Panc1 (cell line): Measurements from ENCODE around the gene HEG1. TPM values are rescaled to one million over a fixed set of nuclear protein-coding genes. Genes with fewer than 3 reads are reported as not detected.
A peak's percentile ranks its signal among the peaks of the same experiment; 100 is the strongest.

Experiments
- ATAC-seq: fragments of 200-7000 bp; cut with Tn5 transposase; 2 replicates; pipeline ENCODE4 v1.9.1; 2020; ENCODE audit warnings: mild to moderate bottlenecking, moderate library complexity
- BruUV-seq: library from RNA; stranded (reverse); fragments of 400-500 nt; replicated peaks from 2 replicates; lab custom pipeline; 2021; lab: Mats Ljungman, UMichigan
- CTCF ChIA-PET: fragments of 300-600 bp; sonication (Branson Sonifier 250); formaldehyde crosslinking; loops from one replicate; lab custom pipeline; 2022; ENCODE audit warnings: antibody characterized with exemption; lab: Charles Lee
- POLR2A ChIA-PET: fragments of 300-600 bp; sonication (Branson Sonifier 250); formaldehyde crosslinking; loops from one replicate; lab custom pipeline; 2022; ENCODE audit warnings: antibody characterized with exemption; lab: Charles Lee
- DNase-seq: peaks from one replicate; pipeline ENCODE4 v3.0.0-alpha.2; 2010; ENCODE audit warnings: low read depth, low spot score
- H3K27ac ChIP-seq: 2 replicates; pipeline ENCODE4 v1.5.1; 2011; ENCODE audit warnings: mild to moderate bottlenecking, low read length, inconsistent platforms
- H3K27me3 ChIP-seq: fragments of 200-500 bp; sonication (Bioruptor generic); 2 replicates; pipeline ENCODE4 v1.6.0; 2014; ENCODE audit warnings: low read length, inconsistent platforms; ENCODE audit not compliant: control insufficient read depth, insufficient read depth
- H3K36me3 ChIP-seq: fragments of 200-500 bp; sonication (Bioruptor generic); 2 replicates; pipeline ENCODE4 v1.5.1; 2014; ENCODE audit warnings: inconsistent platforms, mild to moderate bottlenecking, low read length, moderate library complexity; ENCODE audit not compliant: control insufficient read depth, insufficient read depth
- H3K4me1 ChIP-seq: 2 replicates; pipeline ENCODE4 v1.5.1; 2011; ENCODE audit warnings: inconsistent platforms, mild to moderate bottlenecking, low read length, moderate library complexity; ENCODE audit not compliant: control insufficient read depth, insufficient read depth
- H3K4me3 ChIP-seq, 2 experiments: 2 replicates each; pipeline ENCODE4 v1.5.1; 2011 to 2012; ENCODE audit warnings: low read depth in 2 of 2, low read length in 2 of 2, mild to moderate bottlenecking in 2 of 2, inconsistent platforms in 1 of 2, moderate library complexity in 1 of 2
- H3K9me3 ChIP-seq: fragments of 200-500 bp; sonication (Bioruptor generic); 2 replicates; pipeline ENCODE4 v1.5.1; 2014; ENCODE audit warnings: low read depth, mild to moderate bottlenecking, inconsistent platforms, low read length, moderate library complexity; ENCODE audit not compliant: control insufficient read depth, insufficient read depth
- POLR2AphosphoS5 ChIP-seq: IDR thresholded peaks from 2 replicates; pipeline ENCODE4 v1.6.1; 2012; ENCODE audit warnings: mild to moderate bottlenecking, low read depth, low read length, moderate library complexity
- REST ChIP-seq, 2 experiments: IDR thresholded peaks; 2 replicates each; pipeline ENCODE4 v1.6.1; 2011 to 2012; ENCODE audit warnings: low read depth in 2 of 2, control low read depth in 1 of 2, low read length in 1 of 2, mild to moderate bottlenecking in 1 of 2, moderate library complexity in 1 of 2; ENCODE audit not compliant: insufficient read depth in 1 of 2
- SIN3A ChIP-seq: IDR thresholded peaks from 2 replicates; pipeline ENCODE4 v1.6.1; 2012; ENCODE audit warnings: low read depth, mild to moderate bottlenecking, low read length, moderate library complexity, borderline replicate concordance; ENCODE audit not compliant: insufficient read depth
- TCF7L2 ChIP-seq: IDR thresholded peaks from 2 replicates; pipeline ENCODE4 v1.6.1; 2011; ENCODE audit warnings: mild to moderate bottlenecking, low read depth, low read length, inconsistent platforms
- in situ Hi-C: cut with HindIII; loops from 2 replicates; pipeline ENCODE4 v1.10.0; 2016; ENCODE audit warnings: low sequenced_read_pairs, low pct_unique_long_range_greater_than_20kb
- intact Hi-C: fragments of 100-400 bp; cut with micrococcal nuclease; formaldehyde crosslinking; loops from one replicate; pipeline ENCODE4 v1.10.0; 2022; ENCODE audit not compliant: unreplicated experiment
- total RNA-seq: library from RNA; stranded (reverse); gene quantifications from one replicate; pipeline ENCODE4 v1.2.1, GENCODE V29; 2021; ENCODE audit not compliant: unreplicated experiment
- TF ChIP-seq, protein P1 (sequence below): fragments of 450-650 bp; IDR thresholded peaks from 2 replicates; pipeline ENCODE4 v1.5.1; 2017; ENCODE audit warnings: mild to moderate bottlenecking

Gene HEG1
- total RNA-seq, 1 experiment from 2014 or later: 141 TPM

DNA sequence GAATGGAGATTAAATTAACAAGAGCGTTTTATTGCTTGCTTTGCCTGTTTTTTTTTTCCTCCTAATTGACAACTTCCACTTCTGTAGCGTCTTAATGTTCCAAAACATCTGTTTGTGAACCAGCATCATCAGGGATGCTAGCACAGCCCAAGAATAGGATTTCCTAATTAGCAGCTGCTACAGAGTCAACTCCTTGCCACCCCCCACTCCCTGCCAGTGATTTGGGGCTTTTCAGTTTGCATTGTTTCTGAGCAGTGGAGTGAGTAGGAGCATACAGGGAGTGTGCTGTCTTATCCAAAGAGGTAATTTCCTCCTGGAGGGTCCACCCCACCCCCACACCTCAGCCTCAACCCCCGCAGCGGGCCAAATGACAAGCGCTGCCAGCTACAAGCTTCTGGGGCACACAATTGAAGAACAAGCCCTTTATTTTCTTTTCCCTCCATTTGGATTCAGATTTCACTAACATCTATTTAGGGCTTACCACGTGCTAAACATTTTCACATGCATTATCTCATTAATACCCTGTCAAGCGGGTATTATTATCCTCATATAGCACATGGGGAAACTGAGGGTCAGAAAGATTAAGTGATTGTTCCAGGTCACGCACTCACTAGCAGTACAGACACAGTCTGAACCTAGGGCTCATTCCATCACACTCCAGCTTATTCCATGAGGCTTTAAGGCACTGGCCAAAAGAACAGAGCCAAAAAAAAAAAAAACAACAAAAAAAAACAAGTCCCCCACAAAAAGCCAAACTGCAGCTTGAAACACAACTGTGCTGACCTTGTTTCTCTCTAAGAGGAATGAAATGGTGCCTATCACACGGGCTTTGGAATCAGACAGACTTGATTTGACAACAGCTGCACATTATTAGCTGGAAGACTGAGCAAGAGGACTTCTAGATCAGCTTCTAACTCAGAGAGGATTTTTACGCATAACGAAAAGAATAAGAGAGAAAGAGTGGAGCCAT, 16.4 kb downstream of the HEG1 start:
- ChIA-PET CTCF (no interaction called here), POLR2A (interaction anchor here (0.6 to 0.7 kb wide), 4 partner anchors 101 to 1033 kb away, joined by 5 to 13 read pairs (median 8); no protein-coding TSS in a partner anchor)
- H3K27me3 ChIP-seq: no peaks in the 10 kb centered on the region
- H3K4me3 ChIP-seq: no peak overlapping the region
- BruUV-seq: no TSS peak
- DNase-seq (no peak), ATAC-seq (no peak)
- intact Hi-C loops: no loop called here
- H3K27ac ChIP-seq: peak overlapping the region; percentile 3; the same call in 1 of the 2 replicates
- peaks cover 43% of the 10 kb centered on the region for H3K4me1 ChIP-seq
- no peaks in the 10 kb centered on the region for H3K9me3 ChIP-seq
- TF ChIP-seq SIN3A (no peak), TCF7L2 (no peak), POLR2AphosphoS5 (no peak), REST (IDR thresholded peaks at IDR 0.05; ENCODE audit: insufficient read depth in 1 of 2, low read depth in 2 of 2, low read length in 1 of 2) (no peak)
- TF ChIP-seq, protein P1, sequence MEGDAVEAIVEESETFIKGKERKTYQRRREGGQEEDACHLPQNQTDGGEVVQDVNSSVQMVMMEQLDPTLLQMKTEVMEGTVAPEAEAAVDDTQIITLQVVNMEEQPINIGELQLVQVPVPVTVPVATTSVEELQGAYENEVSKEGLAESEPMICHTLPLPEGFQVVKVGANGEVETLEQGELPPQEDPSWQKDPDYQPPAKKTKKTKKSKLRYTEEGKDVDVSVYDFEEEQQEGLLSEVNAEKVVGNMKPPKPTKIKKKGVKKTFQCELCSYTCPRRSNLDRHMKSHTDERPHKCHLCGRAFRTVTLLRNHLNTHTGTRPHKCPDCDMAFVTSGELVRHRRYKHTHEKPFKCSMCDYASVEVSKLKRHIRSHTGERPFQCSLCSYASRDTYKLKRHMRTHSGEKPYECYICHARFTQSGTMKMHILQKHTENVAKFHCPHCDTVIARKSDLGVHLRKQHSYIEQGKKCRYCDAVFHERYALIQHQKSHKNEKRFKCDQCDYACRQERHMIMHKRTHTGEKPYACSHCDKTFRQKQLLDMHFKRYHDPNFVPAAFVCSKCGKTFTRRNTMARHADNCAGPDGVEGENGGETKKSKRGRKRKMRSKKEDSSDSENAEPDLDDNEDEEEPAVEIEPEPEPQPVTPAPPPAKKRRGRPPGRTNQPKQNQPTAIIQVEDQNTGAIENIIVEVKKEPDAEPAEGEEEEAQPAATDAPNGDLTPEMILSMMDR: no peak
- in situ Hi-C loops: no loop called here
- H3K36me3 ChIP-seq: no peaks in the 10 kb centered on the region

- in situ Hi-C loops (no loop called here), intact Hi-C loops (no loop called here)
- Histone ChIP-seq H3K4me1 (peaks cover 37% of the 10 kb centered on the region), H3K27me3 (no peaks in the 10 kb centered on the region), H3K4me3 (no peak overlapping the region), H3K9me3 (no peaks in the 10 kb centered on the region), H3K36me3 (no peaks in the 10 kb centered on the region), H3K27ac (no peak overlapping the region)
- ChIA-PET POLR2A (interaction anchor here (0.6 to 0.9 kb wide), 2 partner anchors 17 to 558 kb away, joined by 3 to 5 read pairs; no protein-coding TSS in a partner anchor), CTCF (interaction anchor here (0.6 kb wide), 1 partner anchor 15 kb away, joined by 4 read pairs; no protein-coding TSS in a partner anchor)
- BruUV-seq: no TSS peak
- no peak; the same call in 1 of the 2 replicates for ATAC-seq
- TF ChIP-seq REST (IDR thresholded peaks at IDR 0.05; ENCODE audit: insufficient read depth in 1 of 2, low read depth in 2 of 2, low read length in 1 of 2) (no peak), TCF7L2 (no peak)
- DNase-seq: no peak
Observed at GRCh38 chr3:125037498-125038150, 18.2 kb downstream of the HEG1 start.
